ENCODE measurements around the gene WDR82. TPM values are rescaled to one million over a fixed set of nuclear protein-coding genes. Genes with fewer than 3 reads are reported as not detected.

Gene WDR82
- total RNA-seq, 1 donor from 2014 or later: 103 TPM

GRCh38 chr3:52299879-52300611 is 21.6 kb upstream of the WDR82 start:
- Mint-ChIP-seq H3K27me3 (ENCODE audit: low read depth) (no peaks in the 10 kb centered on the region), H3K27ac (no peak overlapping the region), H3K4me1 (ENCODE audit: low read depth) (peaks cover 2% of the 10 kb centered on the region), H3K4me3 (ENCODE audit: low read depth) (no peak overlapping the region), H3K36me3 (ENCODE audit: low read depth) (no peaks in the 10 kb centered on the region), H3K9me3 (no peaks in the 10 kb centered on the region)
- intact Hi-C loops (cut with micrococcal nuclease): no loop called here
- no peak for DNase-seq (ENCODE audit: low spot score)

- H3K4me1 Mint-ChIP-seq (ENCODE audit: low read depth): peaks cover 2% of the 10 kb centered on the region
- H3K4me3 Mint-ChIP-seq (ENCODE audit: low read depth): no peak overlapping the region
These were observed 20.9 kb upstream of the WDR82 start for GRCh38 chr3:52299247-52299878.

GRCh38 chr3:52298149-52299098 is 20.0 kb upstream of the WDR82 start:
- Mint-ChIP-seq H3K4me1 (ENCODE audit: low read depth) (peaks cover 2% of the 10 kb centered on the region), H3K4me3 (ENCODE audit: low read depth) (no peak overlapping the region), H3K27me3 (ENCODE audit: low read depth) (no peaks in the 10 kb centered on the region), H3K27ac (no peak overlapping the region), H3K9me3 (no peaks in the 10 kb centered on the region), H3K36me3 (ENCODE audit: low read depth) (no peaks in the 10 kb centered on the region)
- no peak for DNase-seq (ENCODE audit: low spot score)
- intact Hi-C loops (cut with micrococcal nuclease): no loop called here

More at GRCh38 chr3:52299247-52299878, 20.9 kb upstream of the WDR82 start:
- intact Hi-C loops (cut with micrococcal nuclease): no loop called here
- Mint-ChIP-seq H3K27ac (no peak overlapping the region), H3K9me3 (no peaks in the 10 kb centered on the region), H3K36me3 (ENCODE audit: low read depth) (no peaks in the 10 kb centered on the region), H3K27me3 (ENCODE audit: low read depth) (no peaks in the 10 kb centered on the region)
- DNase-seq (ENCODE audit: low spot score): no peak

GRCh38 chr3:52297242-52298148 is 19.0 kb upstream of the WDR82 start:
- H3K27me3 Mint-ChIP-seq (ENCODE audit: low read depth): no peaks in the 10 kb centered on the region
- H3K4me3 Mint-ChIP-seq (ENCODE audit: low read depth): no peak overlapping the region
- intact Hi-C loops (cut with micrococcal nuclease): no loop called here
- no peak overlapping the region for H3K27ac Mint-ChIP-seq
- peaks cover 2% of the 10 kb centered on the region for H3K4me1 Mint-ChIP-seq (ENCODE audit: low read depth)
- no peaks in the 10 kb centered on the region for H3K9me3 Mint-ChIP-seq
- no peaks in the 10 kb centered on the region for H3K36me3 Mint-ChIP-seq (ENCODE audit: low read depth)
- DNase-seq (ENCODE audit: low spot score): no peak

GRCh38 chr3:52295671-52296208 is 17.3 kb upstream of the WDR82 start:
- Mint-ChIP-seq H3K9me3 (no peaks in the 10 kb centered on the region), H3K27ac (no peak overlapping the region), H3K27me3 (ENCODE audit: low read depth) (no peaks in the 10 kb centered on the region), H3K36me3 (ENCODE audit: low read depth) (peaks cover 4% of the 10 kb centered on the region), H3K4me3 (ENCODE audit: low read depth) (no peak overlapping the region), H3K4me1 (ENCODE audit: low read depth) (peaks cover 2% of the 10 kb centered on the region)
- intact Hi-C loops (cut with micrococcal nuclease): no loop called here
- no peak for DNase-seq (ENCODE audit: low spot score)

- intact Hi-C loops (cut with micrococcal nuclease): no loop called here
- Mint-ChIP-seq H3K4me1 (ENCODE audit: low read depth) (peaks cover 2% of the 10 kb centered on the region), H3K27me3 (ENCODE audit: low read depth) (no peaks in the 10 kb centered on the region), H3K27ac (no peak overlapping the region), H3K9me3 (no peaks in the 10 kb centered on the region), H3K36me3 (ENCODE audit: low read depth) (peaks cover 4% of the 10 kb centered on the region), H3K4me3 (ENCODE audit: low read depth) (no peak overlapping the region)
- no peak for DNase-seq (ENCODE audit: low spot score)
These were observed 16.1 kb upstream of the WDR82 start for GRCh38 chr3:52294320-52295150.

GRCh38 chr3:52293491-52294319 is 15.3 kb upstream of the WDR82 start:
- Mint-ChIP-seq H3K36me3 (ENCODE audit: low read depth) (peaks cover 4% of the 10 kb centered on the region), H3K27me3 (ENCODE audit: low read depth) (no peaks in the 10 kb centered on the region)

GRCh38 chr3:52292247-52293065 is 14.0 kb upstream of the WDR82 start:
- peaks cover 12% of the 10 kb centered on the region for H3K4me1 Mint-ChIP-seq (ENCODE audit: low read depth)
- intact Hi-C loops (cut with micrococcal nuclease): no loop called here
- peaks cover 4% of the 10 kb centered on the region for H3K36me3 Mint-ChIP-seq (ENCODE audit: low read depth)
- H3K9me3 Mint-ChIP-seq: no peaks in the 10 kb centered on the region
- no peak for DNase-seq (ENCODE audit: low spot score)
- no peak overlapping the region for H3K4me3 Mint-ChIP-seq (ENCODE audit: low read depth)
- H3K27ac Mint-ChIP-seq: no peak overlapping the region
- no peaks in the 10 kb centered on the region for H3K27me3 Mint-ChIP-seq (ENCODE audit: low read depth)

More at GRCh38 chr3:52293491-52294319, 15.3 kb upstream of the WDR82 start:
- Mint-ChIP-seq H3K4me3 (ENCODE audit: low read depth) (no peak overlapping the region), H3K27ac (no peak overlapping the region), H3K4me1 (ENCODE audit: low read depth) (peaks cover 9% of the 10 kb centered on the region), H3K9me3 (no peaks in the 10 kb centered on the region)
- intact Hi-C loops (cut with micrococcal nuclease): no loop called here
- DNase-seq (ENCODE audit: low spot score): no peak

- Mint-ChIP-seq H3K4me3 (ENCODE audit: low read depth) (no peak overlapping the region), H3K27me3 (ENCODE audit: low read depth) (no peaks in the 10 kb centered on the region), H3K36me3 (ENCODE audit: low read depth) (peaks cover 8% of the 10 kb centered on the region), H3K4me1 (ENCODE audit: low read depth) (peaks cover 16% of the 10 kb centered on the region), H3K27ac (no peak overlapping the region), H3K9me3 (no peaks in the 10 kb centered on the region)
- no peak for DNase-seq (ENCODE audit: low spot score)
- intact Hi-C loops (cut with micrococcal nuclease): loop anchor here (1.0 kb wide), 1 partner anchor 48 kb away; no protein-coding TSS in a partner anchor
These were observed 13.2 kb upstream of the WDR82 start for GRCh38 chr3:52291508-52292181.

Data from activated T-helper 2 cell treated with anti-CD3 and anti-CD28 coated beads, Interferon-gamma antibody, Interleukin-2, Interleukin-4, amounts not matched to agents 10 μg/mL and 5 μg/mL and 100 μg/mL, durations not matched to agents 14 hours and 24 hours and 36 hours (primary cell).